HG03103 (cell line): Measurements from ENCODE around the gene NUDT16.

Experiments
- ATAC-seq: cut with Tn5 transposase; IDR thresholded peaks from one replicate; pipeline ENCODE4 v1.9.1; 2021; ENCODE audit warnings: low read depth; ENCODE audit not compliant: unreplicated experiment

NUDT16 gene

DNA sequence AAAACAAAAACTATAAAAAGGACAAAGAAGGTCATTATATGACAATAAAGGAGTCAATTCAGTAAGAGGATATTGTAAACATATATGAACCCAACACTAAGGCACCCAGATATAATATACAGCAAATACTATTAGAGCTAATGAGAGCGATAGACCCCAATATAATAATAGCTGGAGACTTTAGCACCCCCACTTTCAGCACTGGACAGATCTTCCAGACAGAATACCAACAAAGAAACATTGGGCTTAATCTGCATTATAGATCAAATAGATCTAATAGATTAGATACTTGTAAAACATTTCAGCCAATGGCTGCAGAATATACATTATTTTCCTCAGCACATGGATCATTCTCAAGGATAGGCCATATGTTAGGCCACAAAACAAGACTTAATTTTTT, 53.4 kb downstream of the NUDT16 start:
- ATAC-seq: no peak
